Mesenchymal stem cell (in vitro differentiated cells and primary cell): ENCODE measurements around the gene ZNF334.

Source experiments
- DNase-seq: peaks from one replicate; pipeline ENCODE4 v3.0.0-alpha.2; 2013
- H2AFZ ChIP-seq: one replicate; pipeline ENCODE4 v1.6.1; 2013; ENCODE audit warnings: low read depth, mild to moderate bottlenecking, control low read depth, inconsistent platforms, low read length, moderate library complexity
- H2AK5ac ChIP-seq: 2 replicates; pipeline ENCODE4 v1.6.1; 2013; ENCODE audit warnings: low read length, moderate library complexity, mild to moderate bottlenecking, inconsistent platforms; ENCODE audit not compliant: severe bottlenecking
- H2BK120ac ChIP-seq: one replicate; pipeline ENCODE4 v1.6.1; 2013; ENCODE audit warnings: low read depth, mild to moderate bottlenecking, inconsistent platforms, low read length, moderate library complexity
- H2BK12ac ChIP-seq, 2 experiments: one replicate each; pipeline ENCODE4 v1.6.1; 2013; ENCODE audit warnings: inconsistent platforms in 2 of 2, low read length in 2 of 2, mild to moderate bottlenecking in 2 of 2, moderate library complexity in 2 of 2, control low read depth in 1 of 2
- H2BK15ac ChIP-seq: one replicate; pipeline ENCODE4 v1.6.1; 2013; ENCODE audit warnings: mild to moderate bottlenecking, low read depth, inconsistent platforms; ENCODE audit not compliant: poor library complexity, severe bottlenecking
- H2BK5ac ChIP-seq: 2 replicates; pipeline ENCODE4 v1.6.1; 2013; ENCODE audit warnings: low read depth, mild to moderate bottlenecking, low read length, control low read depth, inconsistent platforms; ENCODE audit not compliant: poor library complexity, severe bottlenecking
- H3K14ac ChIP-seq, 2 experiments: one replicate each; pipeline ENCODE4 v1.6.1; 2013; ENCODE audit warnings: inconsistent platforms in 2 of 2, low read length in 2 of 2, control low read depth in 1 of 2, mild to moderate bottlenecking in 1 of 2, moderate library complexity in 1 of 2
- H3K18ac ChIP-seq, 2 experiments: one replicate each; pipeline ENCODE4 v1.6.1; 2013; ENCODE audit warnings: inconsistent platforms in 2 of 2, low read length in 2 of 2, control low read depth in 1 of 2, low read depth in 1 of 2, mild to moderate bottlenecking in 1 of 2
- H3K23ac ChIP-seq, 2 experiments: one replicate each; pipeline ENCODE4 v1.6.1; 2013; ENCODE audit warnings: inconsistent platforms in 2 of 2, low read length in 2 of 2, mild to moderate bottlenecking in 2 of 2, moderate library complexity in 2 of 2, control low read depth in 1 of 2
- H3K27ac ChIP-seq: 2 replicates; pipeline ENCODE4 v1.5.1; 2013; ENCODE audit warnings: mild to moderate bottlenecking, moderate library complexity, low read length, control low read depth, inconsistent platforms; ENCODE audit not compliant: poor library complexity, severe bottlenecking
- H3K27me3 ChIP-seq, 2 experiments: 2 replicates each; pipeline versions ENCODE4 v1.6.1 to v1.7.0; 2013; ENCODE audit warnings: low read length in 2 of 2, mild to moderate bottlenecking in 2 of 2, moderate library complexity in 2 of 2, control low read depth in 1 of 2, inconsistent platforms in 1 of 2; ENCODE audit not compliant: control insufficient read depth in 1 of 2, insufficient read depth in 1 of 2
- H3K36me3 ChIP-seq, 2 experiments: 2 replicates each; pipeline versions ENCODE4 v1.6.1 to v1.7.0; 2013; ENCODE audit warnings: low read length in 2 of 2, control low read depth in 1 of 2, inconsistent platforms in 1 of 2, low read depth in 1 of 2, mild to moderate bottlenecking in 1 of 2; ENCODE audit not compliant: insufficient read depth in 2 of 2, control insufficient read depth in 1 of 2
- H3K4ac ChIP-seq, 2 experiments: one replicate each; pipeline ENCODE4 v1.6.1; 2013; ENCODE audit warnings: inconsistent platforms in 2 of 2, low read length in 2 of 2, mild to moderate bottlenecking in 2 of 2, moderate library complexity in 2 of 2, control low read depth in 1 of 2, low read depth in 1 of 2
- H3K4me1 ChIP-seq: 2 replicates; pipeline ENCODE4 v1.6.1; 2013; ENCODE audit warnings: low read depth, low read length, control low read depth; ENCODE audit not compliant: control insufficient read depth, insufficient read depth
- H3K4me2 ChIP-seq: 2 replicates; pipeline ENCODE4 v1.6.1; 2013; ENCODE audit warnings: low read length, mild to moderate bottlenecking, inconsistent platforms; ENCODE audit not compliant: poor library complexity, severe bottlenecking
- H3K4me3 ChIP-seq, 2 experiments: 2 replicates each; pipeline versions ENCODE4 v1.5.1 to v1.7.0; 2013; ENCODE audit warnings: low read length in 2 of 2, mild to moderate bottlenecking in 2 of 2, control low read depth in 1 of 2, low read depth in 1 of 2; ENCODE audit not compliant: insufficient read depth in 1 of 2
- H3K79me1 ChIP-seq: replicated peaks from 2 replicates; pipeline ENCODE4 v1.6.1; 2013; ENCODE audit warnings: mild to moderate bottlenecking, control low read depth, low read length, inconsistent platforms; ENCODE audit not compliant: poor library complexity, severe bottlenecking
- H3K9ac ChIP-seq: 2 replicates; pipeline ENCODE4 v1.7.0; 2013; ENCODE audit warnings: mild to moderate bottlenecking, low read length, moderate library complexity
- H3K9me3 ChIP-seq: 2 replicates; pipeline ENCODE4 v1.7.0; 2013; ENCODE audit warnings: mild to moderate bottlenecking, low read length; ENCODE audit not compliant: control insufficient read depth
- H4K8ac ChIP-seq: one replicate; pipeline ENCODE4 v1.6.1; 2013; ENCODE audit warnings: inconsistent platforms, mild to moderate bottlenecking, low read length, moderate library complexity
- H4K91ac ChIP-seq: one replicate; pipeline ENCODE4 v1.6.1; 2013; ENCODE audit warnings: mild to moderate bottlenecking, low read length, inconsistent platforms
- WGBS: methylation state at CpG from one replicate; pipeline ENCODE4 v1.1.7; 2013; ENCODE audit warnings: mixed read lengths; 5-methylcytosine and 5-hydroxymethylcytosine counted together

ZNF334 gene

DNA sequence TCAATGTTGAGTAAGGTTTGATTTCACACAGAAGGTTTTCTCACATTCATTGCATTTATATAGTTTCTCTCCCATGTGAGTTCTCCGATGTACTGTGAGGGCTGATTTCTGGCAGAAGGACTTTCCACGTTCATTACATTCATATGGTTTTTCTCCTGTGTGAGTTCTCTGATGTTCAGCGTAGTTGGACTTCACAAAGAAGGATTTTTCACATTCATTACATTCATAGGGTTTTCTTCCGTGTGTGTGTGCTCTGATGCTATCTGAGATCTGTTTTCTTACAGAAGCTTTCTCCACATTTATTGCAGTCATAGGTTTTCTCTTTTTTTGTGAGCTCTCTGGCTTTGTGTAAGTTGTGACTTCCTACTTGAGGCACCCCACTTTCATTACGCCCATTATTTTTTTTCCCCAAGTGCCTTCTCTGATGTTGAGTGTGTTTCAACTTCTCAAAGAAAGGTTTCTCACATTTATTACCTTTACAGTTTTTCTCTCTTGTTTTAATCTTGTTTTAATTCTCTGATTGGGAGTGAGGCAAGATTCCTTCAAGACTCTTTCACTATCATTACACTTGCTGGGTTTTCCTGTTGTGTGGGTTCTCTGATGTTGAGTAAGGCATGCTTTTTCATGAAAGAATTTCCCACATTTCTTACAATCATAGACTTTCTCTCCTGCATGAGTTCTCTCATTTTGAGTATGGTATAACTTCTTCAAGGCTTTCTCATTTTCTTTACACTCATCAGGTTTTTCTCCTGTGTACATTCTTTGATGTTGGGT is 56.9 kb downstream of the ZNF334 start:
- Histone ChIP-seq H3K36me3 (no peaks in the 10 kb centered on the region), H3K4me3 (no peak overlapping the region), H3K23ac (no peak overlapping the region), H3K14ac (no peak overlapping the region), H2BK12ac (no peak overlapping the region), H4K8ac (no peak overlapping the region), H2AFZ (no peak overlapping the region), H2AK5ac (no peak overlapping the region), H3K79me1 (no peaks in the 10 kb centered on the region), H3K9me3 (peaks cover 67% of the 10 kb centered on the region), H3K4ac (no peak overlapping the region), H3K4me1 (no peaks in the 10 kb centered on the region), H3K4me2 (no peak overlapping the region), H3K27me3 (peaks cover 15% of the 10 kb centered on the region in 2 experiments), H2BK120ac (no peak overlapping the region), H4K91ac (no peak overlapping the region), H2BK5ac (no peak overlapping the region), H3K27ac (no peak overlapping the region), H3K9ac (no peak overlapping the region), H3K18ac (no peak overlapping the region), H2BK15ac (no peak overlapping the region)
- 100% methylated on average over 2 of the region's 5 CpGs for WGBS
- no peak for DNase-seq

DNA sequence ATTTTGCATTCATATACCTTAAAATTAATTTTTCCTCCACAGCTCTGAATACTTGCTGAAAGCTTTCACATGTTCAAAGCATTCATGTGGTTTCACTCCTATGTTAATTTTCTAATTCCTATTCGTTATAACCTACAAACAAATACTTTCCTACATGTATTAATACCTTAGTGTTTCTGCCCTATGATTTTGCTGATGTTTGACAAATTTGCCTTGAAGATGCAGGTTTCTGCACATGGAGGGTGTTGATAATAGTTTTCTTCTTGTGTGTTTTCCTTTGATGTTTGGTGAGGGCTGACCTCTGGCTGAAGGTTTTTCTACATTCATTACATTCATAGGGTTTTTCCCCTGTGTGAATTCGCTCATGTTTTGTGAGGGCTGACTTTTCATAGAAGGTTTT is 57.6 kb downstream of the ZNF334 start:
- no peak overlapping the region for H3K4me3 ChIP-seq
- no peak overlapping the region for H3K23ac ChIP-seq
- no peak overlapping the region for H2BK120ac ChIP-seq
- no peaks in the 10 kb centered on the region for H3K79me1 ChIP-seq
- no peak overlapping the region for H2AK5ac ChIP-seq
- no peaks in the 10 kb centered on the region for H3K4me1 ChIP-seq
- DNase-seq: no peak
- no peak overlapping the region for H3K18ac ChIP-seq
- H2BK15ac ChIP-seq: no peak overlapping the region
- WGBS: 77% methylated on average over 2 of the region's 2 CpGs
- H4K8ac ChIP-seq: no peak overlapping the region
- no peak overlapping the region for H2BK5ac ChIP-seq
- no peak overlapping the region for H4K91ac ChIP-seq
- peaks cover 71% of the 10 kb centered on the region for H3K9me3 ChIP-seq
- no peak overlapping the region for H3K4me2 ChIP-seq
- H3K14ac ChIP-seq: no peak overlapping the region
- no peak overlapping the region for H3K27ac ChIP-seq
- no peak overlapping the region for H2AFZ ChIP-seq
- no peak overlapping the region for H2BK12ac ChIP-seq
- no peaks in the 10 kb centered on the region for H3K36me3 ChIP-seq
- no peak overlapping the region for H3K4ac ChIP-seq
- H3K9ac ChIP-seq: no peak overlapping the region
- H3K27me3 ChIP-seq: peaks cover 15 to 19% of the 10 kb centered on the region in 2 experiments
